Astrocyte (in vitro differentiated cells and primary cell): ENCODE results near the gene ARHGAP26. TPM values are rescaled to one million over a fixed set of nuclear protein-coding genes. Genes with fewer than 3 reads are reported as not detected.

ENCODE experiments used
- DNase-seq: peaks from one replicate; pipeline ENCODE4 v3.0.0-alpha.2; 2010; ENCODE audit warnings: low read depth
- FAIRE-seq: peaks from 2 replicates; lab custom pipeline; 2011; peaks lifted over from hg19 to GRCh38; lab: Jason Lieb, UNC
- H2AFZ ChIP-seq: 2 replicates; pipeline ENCODE4 v1.6.0; 2012; ENCODE audit warnings: low read depth, low read length, inconsistent platforms
- H3K27ac ChIP-seq: 2 replicates; pipeline ENCODE4 v1.5.1; 2011; ENCODE audit warnings: low read depth, low read length, inconsistent platforms
- H3K27me3 ChIP-seq: 2 replicates; pipeline ENCODE4 v1.6.0; 2011; ENCODE audit warnings: low read length, inconsistent platforms; ENCODE audit not compliant: insufficient read depth
- H3K36me3 ChIP-seq: 2 replicates; pipeline ENCODE4 v1.5.1; 2011; ENCODE audit warnings: low read length, inconsistent platforms; ENCODE audit not compliant: insufficient read depth
- H3K4me1 ChIP-seq: 2 replicates; pipeline ENCODE4 v1.5.1; 2011; ENCODE audit warnings: low read length, inconsistent platforms; ENCODE audit not compliant: insufficient read depth
- H3K4me2 ChIP-seq: 2 replicates; pipeline ENCODE4 v1.6.0; 2012; ENCODE audit warnings: low read length, inconsistent platforms
- H3K4me3 ChIP-seq: 2 replicates; pipeline ENCODE4 v1.5.1; 2011; ENCODE audit warnings: low read depth, mild to moderate bottlenecking, low read length, inconsistent platforms; ENCODE audit not compliant: insufficient read depth
- H3K79me2 ChIP-seq: 2 replicates; pipeline ENCODE4 v1.6.0; 2012; ENCODE audit warnings: mild to moderate bottlenecking, low read length, inconsistent platforms; ENCODE audit not compliant: insufficient read depth
- H3K9ac ChIP-seq: 2 replicates; pipeline ENCODE4 v1.6.0; 2012; ENCODE audit warnings: mild to moderate bottlenecking, low read length, inconsistent platforms
- H3K9me3 ChIP-seq: 2 replicates; pipeline ENCODE4 v1.5.1; 2012; ENCODE audit warnings: low read depth, mild to moderate bottlenecking, low read length, inconsistent platforms; ENCODE audit not compliant: insufficient read depth
- H4K20me1 ChIP-seq: 2 replicates; pipeline ENCODE4 v1.6.0; 2012; ENCODE audit warnings: low read length, inconsistent platforms; ENCODE audit not compliant: insufficient read depth
- H3K27ac Mint-ChIP-seq: one replicate; pipeline ENCODE4 v1.8.0; 2021; ENCODE audit warnings: mild to moderate bottlenecking, mixed read lengths; ENCODE audit not compliant: unreplicated experiment
- H3K27me3 Mint-ChIP-seq: one replicate; pipeline ENCODE4 v1.8.0; 2021; ENCODE audit warnings: low read depth, mixed read lengths; ENCODE audit not compliant: unreplicated experiment
- H3K36me3 Mint-ChIP-seq: one replicate; pipeline ENCODE4 v1.8.0; 2021; ENCODE audit warnings: low read depth, mixed read lengths; ENCODE audit not compliant: unreplicated experiment
- H3K4me1 Mint-ChIP-seq: one replicate; pipeline ENCODE4 v1.8.0; 2021; ENCODE audit warnings: low read depth, mixed read lengths; ENCODE audit not compliant: unreplicated experiment
- H3K4me3 Mint-ChIP-seq: one replicate; pipeline ENCODE4 v1.8.0; 2021; ENCODE audit warnings: mild to moderate bottlenecking, moderate library complexity, mixed read lengths; ENCODE audit not compliant: unreplicated experiment
- H3K9me3 Mint-ChIP-seq: one replicate; pipeline ENCODE4 v1.8.0; 2021; ENCODE audit warnings: mild to moderate bottlenecking, mixed read lengths; ENCODE audit not compliant: unreplicated experiment
- EZH2 ChIP-seq: IDR thresholded peaks from 2 replicates; pipeline ENCODE4 v1.6.1; 2012; ENCODE audit warnings: mild to moderate bottlenecking, low read length, inconsistent platforms; ENCODE audit not compliant: insufficient read depth
- total RNA-seq: library from RNA; stranded (reverse); gene quantifications from 2 replicates; pipeline ENCODE4 v1.2.1, GENCODE V29; 2021
- TF ChIP-seq, protein P1 (sequence below): IDR thresholded peaks from 2 replicates; pipeline ENCODE4 v1.5.1; 2011; ENCODE audit warnings: low read depth, mild to moderate bottlenecking, inconsistent platforms, low read length, moderate library complexity; ENCODE audit not compliant: insufficient read depth

The ARHGAP26 gene
- total RNA-seq, 1 donor from 2014 or later = 5.6 TPM

DNA sequence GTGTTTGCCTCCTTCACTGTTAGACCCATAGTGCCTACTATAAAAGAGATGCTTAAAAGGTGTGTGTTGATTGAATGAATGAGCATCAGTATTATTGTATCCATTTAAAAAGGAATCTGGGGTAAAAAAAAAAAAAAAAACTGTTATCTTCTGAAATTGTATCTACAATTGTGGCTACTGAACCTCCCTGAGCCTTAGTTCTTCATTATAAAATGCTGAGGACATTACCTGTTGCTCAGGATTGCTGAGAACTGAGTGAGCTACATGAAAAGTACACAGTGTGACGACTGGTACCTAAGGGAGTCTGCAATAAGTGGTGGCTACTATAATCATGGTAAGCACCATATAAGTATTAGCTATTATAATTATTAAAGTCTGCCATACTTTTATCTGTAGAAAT is 362.6 kb downstream of the ARHGAP26 start:
- no peak overlapping the region for H2AFZ ChIP-seq
- Mint-ChIP-seq H3K27me3 (peaks cover 4% of the 10 kb centered on the region), H3K9me3 (no peaks in the 10 kb centered on the region), H3K4me1 (peaks cover 17% of the 10 kb centered on the region), H3K27ac (no peak overlapping the region), H3K36me3 (no peaks in the 10 kb centered on the region), H3K4me3 (no peak overlapping the region)
- no peaks in the 10 kb centered on the region for H3K36me3 ChIP-seq
- H3K27ac ChIP-seq = no peak overlapping the region
- H3K79me2 ChIP-seq = no peaks in the 10 kb centered on the region
- no peaks in the 10 kb centered on the region for H3K9me3 ChIP-seq
- TF ChIP-seq, protein P1, sequence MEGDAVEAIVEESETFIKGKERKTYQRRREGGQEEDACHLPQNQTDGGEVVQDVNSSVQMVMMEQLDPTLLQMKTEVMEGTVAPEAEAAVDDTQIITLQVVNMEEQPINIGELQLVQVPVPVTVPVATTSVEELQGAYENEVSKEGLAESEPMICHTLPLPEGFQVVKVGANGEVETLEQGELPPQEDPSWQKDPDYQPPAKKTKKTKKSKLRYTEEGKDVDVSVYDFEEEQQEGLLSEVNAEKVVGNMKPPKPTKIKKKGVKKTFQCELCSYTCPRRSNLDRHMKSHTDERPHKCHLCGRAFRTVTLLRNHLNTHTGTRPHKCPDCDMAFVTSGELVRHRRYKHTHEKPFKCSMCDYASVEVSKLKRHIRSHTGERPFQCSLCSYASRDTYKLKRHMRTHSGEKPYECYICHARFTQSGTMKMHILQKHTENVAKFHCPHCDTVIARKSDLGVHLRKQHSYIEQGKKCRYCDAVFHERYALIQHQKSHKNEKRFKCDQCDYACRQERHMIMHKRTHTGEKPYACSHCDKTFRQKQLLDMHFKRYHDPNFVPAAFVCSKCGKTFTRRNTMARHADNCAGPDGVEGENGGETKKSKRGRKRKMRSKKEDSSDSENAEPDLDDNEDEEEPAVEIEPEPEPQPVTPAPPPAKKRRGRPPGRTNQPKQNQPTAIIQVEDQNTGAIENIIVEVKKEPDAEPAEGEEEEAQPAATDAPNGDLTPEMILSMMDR = no peak
- TF ChIP-seq EZH2 = no peak
- H3K4me2 ChIP-seq = no peak overlapping the region
- no peak overlapping the region for H3K9ac ChIP-seq
- FAIRE-seq (no peak), DNase-seq (no peak)
- H3K27me3 ChIP-seq = no peaks in the 10 kb centered on the region
- no peaks in the 10 kb centered on the region for H3K4me1 ChIP-seq
- no peak overlapping the region for H3K4me3 ChIP-seq
- no peaks in the 10 kb centered on the region for H4K20me1 ChIP-seq

DNA sequence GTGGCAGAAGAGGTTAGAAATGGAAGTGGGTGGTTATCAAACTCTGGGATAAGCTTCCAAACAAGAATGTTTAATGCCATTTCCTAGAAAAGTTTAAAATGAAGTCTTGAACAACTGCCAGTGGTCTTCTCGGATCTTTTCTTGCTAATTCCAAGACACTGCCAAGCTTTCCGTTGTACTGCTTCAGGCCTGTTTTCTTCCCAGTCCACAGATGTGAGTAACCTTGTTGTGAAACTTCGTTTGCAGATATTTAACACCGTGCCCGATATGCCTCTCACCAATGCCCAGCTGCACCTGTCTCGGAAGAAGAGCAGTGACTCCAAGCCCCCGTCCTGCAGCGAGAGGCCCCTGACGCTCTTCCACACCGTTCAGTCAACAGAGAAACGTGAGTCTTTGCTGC is 363.5 kb downstream of the ARHGAP26 start:
- H3K4me3 ChIP-seq = no peak overlapping the region
- no peaks in the 10 kb centered on the region for H3K36me3 ChIP-seq
- H3K4me2 ChIP-seq = no peak overlapping the region
- H3K4me1 ChIP-seq = peaks cover under 1% of the 10 kb centered on the region
- TF ChIP-seq EZH2 = no peak
- TF ChIP-seq, protein P1 = no peak
- H3K9ac ChIP-seq = no peak overlapping the region
- H3K36me3 Mint-ChIP-seq = no peaks in the 10 kb centered on the region
- H3K27ac ChIP-seq = no peak overlapping the region
- no peaks in the 10 kb centered on the region for H4K20me1 ChIP-seq
- no peak overlapping the region for H2AFZ ChIP-seq
- FAIRE-seq = no peak
- H3K27me3 Mint-ChIP-seq = peaks cover 4% of the 10 kb centered on the region
- H3K27me3 ChIP-seq = no peaks in the 10 kb centered on the region
- H3K79me2 ChIP-seq = no peaks in the 10 kb centered on the region
- H3K4me1 Mint-ChIP-seq = peaks cover 21% of the 10 kb centered on the region
- H3K9me3 ChIP-seq = no peaks in the 10 kb centered on the region
- H3K27ac Mint-ChIP-seq = no peak overlapping the region
- peak; percentile 66 for DNase-seq
- no peak overlapping the region for H3K4me3 Mint-ChIP-seq
- H3K9me3 Mint-ChIP-seq = no peaks in the 10 kb centered on the region

DNA sequence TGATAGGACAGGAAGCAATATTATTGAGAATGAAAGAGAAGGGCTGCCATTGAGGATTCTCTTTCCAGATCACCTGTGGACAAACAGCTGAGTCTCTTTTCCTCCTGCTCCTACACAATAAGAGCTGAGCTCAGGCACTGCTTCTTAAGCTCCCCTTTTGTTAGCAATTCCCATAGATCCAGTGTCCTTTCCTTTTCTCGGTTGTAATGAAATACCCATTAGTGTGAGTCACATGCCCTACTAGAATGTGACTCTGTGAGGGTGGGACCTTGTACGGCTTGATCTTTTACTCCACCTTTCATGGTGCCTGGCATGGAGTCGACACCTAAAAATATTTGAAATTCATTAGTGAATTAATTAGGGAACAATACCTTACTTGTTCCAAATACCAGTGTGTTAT is 364.1 kb downstream of the ARHGAP26 start:
- Histone ChIP-seq H3K36me3 (no peaks in the 10 kb centered on the region), H2AFZ (no peak overlapping the region), H3K9me3 (no peaks in the 10 kb centered on the region), H3K27me3 (no peaks in the 10 kb centered on the region), H3K27ac (no peak overlapping the region), H3K4me3 (no peak overlapping the region), H3K4me1 (peaks cover 3% of the 10 kb centered on the region), H3K79me2 (no peaks in the 10 kb centered on the region), H3K4me2 (peak overlapping the region; percentile 1), H3K9ac (no peak overlapping the region), H4K20me1 (no peaks in the 10 kb centered on the region)
- peaks cover 24% of the 10 kb centered on the region for H3K4me1 Mint-ChIP-seq
- no peak overlapping the region for H3K27ac Mint-ChIP-seq
- DNase-seq (peak; percentile 39), FAIRE-seq (no peak)
- no peaks in the 10 kb centered on the region for H3K9me3 Mint-ChIP-seq
- H3K4me3 Mint-ChIP-seq = no peak overlapping the region
- H3K36me3 Mint-ChIP-seq = no peaks in the 10 kb centered on the region
- H3K27me3 Mint-ChIP-seq = peaks cover 4% of the 10 kb centered on the region
- TF ChIP-seq EZH2 = no peak
- TF ChIP-seq, protein P1 = no peak
